Measurements from ENCODE around the gene MAML2. TPM values are rescaled to one million over a fixed set of nuclear protein-coding genes. Genes with fewer than 3 reads are reported as not detected.
A peak's percentile ranks its signal among the peaks of the same experiment; 100 is the strongest.

Gene MAML2
- total RNA-seq, 6 experiments from 2014 or later: 24.9 to 30.8 (median 28.3) TPM

- Mint-ChIP-seq H3K27me3 (ENCODE audit: insufficient read depth) (no peaks in the 10 kb centered on the region; the same call in 1 of the 2 replicates), H3K4me1 (ENCODE audit: low read depth) (peaks cover 26% of the 10 kb centered on the region), H3K27ac (no peak overlapping the region), H3K36me3 (ENCODE audit: low read depth) (peaks cover 18% of the 10 kb centered on the region; the same call in 1 of the 2 replicates), H3K4me3 (no peak overlapping the region), H3K9me3 (no peaks in the 10 kb centered on the region)
- DNase-seq: no peak
- TF ChIP-seq CTCF (IDR thresholded peaks at IDR 0.05): no peak
Observed at GRCh38 chr11:96123301-96123700, 219.7 kb downstream of the MAML2 start.

DNA sequence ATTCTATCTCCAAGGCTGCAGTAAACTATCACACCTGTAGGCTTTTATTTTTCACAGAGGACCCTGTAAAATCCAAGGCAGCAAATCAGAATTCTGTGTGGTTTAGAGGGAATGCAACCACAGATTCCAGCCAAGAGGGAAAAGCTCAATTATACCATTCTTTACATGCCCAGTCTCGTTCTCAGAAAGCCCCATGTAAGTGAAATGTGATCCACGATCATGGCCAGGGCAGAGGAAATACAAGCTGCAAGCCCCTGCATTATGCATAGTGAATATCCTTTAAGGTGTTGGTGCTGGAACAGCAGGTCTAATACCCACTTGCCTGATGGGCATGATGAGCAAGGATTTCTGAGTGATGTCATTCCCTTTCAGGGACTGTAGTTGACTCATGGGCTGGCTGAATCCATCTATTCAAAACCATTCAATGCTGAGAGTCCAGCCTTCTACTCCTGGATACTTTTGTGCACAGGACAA is 220.4 kb downstream of the MAML2 start:
- Mint-ChIP-seq H3K27ac (no peak overlapping the region), H3K4me3 (no peak overlapping the region), H3K36me3 (ENCODE audit: low read depth) (peaks cover 18% of the 10 kb centered on the region; the same call in 1 of the 2 replicates), H3K27me3 (ENCODE audit: insufficient read depth) (no peaks in the 10 kb centered on the region; the same call in 1 of the 2 replicates), H3K9me3 (no peaks in the 10 kb centered on the region), H3K4me1 (ENCODE audit: low read depth) (peaks cover 29% of the 10 kb centered on the region)
- peak; percentile 31; the same call in 1 of the 2 replicates for TF ChIP-seq CTCF (IDR thresholded peaks at IDR 0.05)
- DNase-seq: peak; percentile 20

- Mint-ChIP-seq H3K36me3 (ENCODE audit: low read depth) (peaks cover 32% of the 10 kb centered on the region), H3K9me3 (no peaks in the 10 kb centered on the region), H3K4me1 (ENCODE audit: low read depth) (peaks cover 59% of the 10 kb centered on the region), H3K4me3 (no peak overlapping the region), H3K27me3 (ENCODE audit: insufficient read depth) (no peaks in the 10 kb centered on the region; the same call in 1 of the 2 replicates), H3K27ac (no peak overlapping the region)
- no peak for TF ChIP-seq CTCF (IDR thresholded peaks at IDR 0.05)
- DNase-seq: no peak
Observed at GRCh38 chr11:96119211-96119610, 223.8 kb downstream of the MAML2 start.

GRCh38 chr11:96116376-96116775 is 226.6 kb downstream of the MAML2 start:
- no peak for DNase-seq
- no peaks in the 10 kb centered on the region for H3K9me3 Mint-ChIP-seq
- TF ChIP-seq CTCF (IDR thresholded peaks at IDR 0.05): no peak
- peaks cover 33% of the 10 kb centered on the region for H3K36me3 Mint-ChIP-seq (ENCODE audit: low read depth)
- no peak overlapping the region for H3K4me3 Mint-ChIP-seq
- peaks cover 69% of the 10 kb centered on the region for H3K4me1 Mint-ChIP-seq (ENCODE audit: low read depth)
- peak overlapping the region; percentile 50 for H3K27ac Mint-ChIP-seq
- H3K27me3 Mint-ChIP-seq (ENCODE audit: insufficient read depth): no peaks in the 10 kb centered on the region

- H3K27ac Mint-ChIP-seq: peak overlapping the region; percentile 78
- H3K27me3 Mint-ChIP-seq (ENCODE audit: insufficient read depth): no peaks in the 10 kb centered on the region
Observed at GRCh38 chr11:96114178-96115064, 228.6 kb downstream of the MAML2 start.

More at GRCh38 chr11:96114178-96115064, 228.6 kb downstream of the MAML2 start:
- Mint-ChIP-seq H3K4me3 (peak overlapping the region; percentile 48), H3K9me3 (no peaks in the 10 kb centered on the region), H3K4me1 (ENCODE audit: low read depth) (peaks cover 69% of the 10 kb centered on the region), H3K36me3 (ENCODE audit: low read depth) (peaks cover 37% of the 10 kb centered on the region)
- no peak for TF ChIP-seq CTCF (IDR thresholded peaks at IDR 0.05)
- DNase-seq: no peak
